BE2C (cell line): ENCODE measurements around the gene AP3B1.

Source experiments
- DNase-seq: peaks from one replicate; pipeline ENCODE4 v3.0.0-alpha.2; 2020
- H3K27me3 ChIP-seq: fragments of 250-450 bp; sonication (Bioruptor Pico); 2 replicates; pipeline ENCODE4 v1.5.1; 2020; ENCODE audit warnings: mild to moderate bottlenecking
- H3K36me3 ChIP-seq: fragments of 250-450 bp; sonication (Bioruptor Pico); 2 replicates; pipeline ENCODE4 v1.5.1; 2020; ENCODE audit warnings: mild to moderate bottlenecking
- H3K4me1 ChIP-seq: fragments of 250-450 bp; sonication (Bioruptor Pico); 2 replicates; pipeline ENCODE4 v1.5.1; 2020
- H3K4me3 ChIP-seq: 2 replicates; pipeline ENCODE4 v1.5.1; 2011; ENCODE audit warnings: low read depth, low read length
- H3K9me3 ChIP-seq: fragments of 250-450 bp; sonication (Bioruptor Pico); 2 replicates; pipeline ENCODE4 v1.5.1; 2020
- CTCF ChIP-seq: IDR thresholded peaks from 2 replicates; pipeline ENCODE4 v1.5.1; 2012; ENCODE audit warnings: mild to moderate bottlenecking, low read depth, low read length

Gene AP3B1

DNA sequence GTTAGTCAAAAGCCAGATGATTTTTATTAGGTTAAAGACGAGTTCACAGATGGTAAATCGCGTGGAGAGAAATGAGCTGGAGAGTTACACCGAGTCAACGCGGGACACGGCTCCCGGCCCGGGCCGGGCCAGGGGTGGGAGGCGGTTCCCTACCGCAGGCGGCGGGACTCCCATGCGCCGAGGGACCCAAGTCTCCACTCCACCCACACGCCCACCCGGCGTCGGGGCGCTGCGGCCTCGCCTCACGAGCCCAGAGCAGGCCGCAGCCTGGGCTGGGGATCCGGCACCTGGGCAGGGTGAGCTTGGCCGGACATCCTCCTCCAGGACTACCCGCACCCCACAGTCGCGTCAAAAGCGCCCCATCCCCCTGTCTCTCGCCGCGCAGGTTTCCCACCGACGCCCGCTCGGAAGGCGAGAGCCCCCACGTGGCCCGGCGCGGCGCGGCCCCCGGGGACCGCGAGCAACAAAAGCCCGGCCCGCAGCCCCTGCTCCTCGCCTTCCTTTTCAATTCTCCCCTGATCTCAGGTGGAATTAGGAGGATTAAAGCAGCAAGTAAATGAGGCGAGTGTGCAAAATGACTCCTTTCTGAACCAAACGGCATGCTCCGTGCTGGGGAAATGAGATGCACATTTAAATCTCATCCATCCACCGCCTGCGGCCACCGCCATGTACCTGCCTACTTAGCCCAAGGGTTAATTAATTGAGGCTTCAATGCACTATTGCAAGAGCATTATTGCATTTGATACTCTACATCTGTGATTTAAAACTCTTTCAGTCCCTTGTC, 321.8 kb downstream of the AP3B1 start:
- peak; percentile 35 for TF ChIP-seq CTCF
- peak overlapping the region; percentile 69 for H3K4me3 ChIP-seq
- DNase-seq = peak; percentile 71
- H3K4me1 ChIP-seq = peaks cover 3% of the 10 kb centered on the region
- H3K9me3 ChIP-seq = no peaks in the 10 kb centered on the region
- H3K36me3 ChIP-seq = no peaks in the 10 kb centered on the region
- H3K27me3 ChIP-seq = 0 out of 2 replicates have a peak, but pooled peaks cover 2% of the 10 kb centered on the region

DNA sequence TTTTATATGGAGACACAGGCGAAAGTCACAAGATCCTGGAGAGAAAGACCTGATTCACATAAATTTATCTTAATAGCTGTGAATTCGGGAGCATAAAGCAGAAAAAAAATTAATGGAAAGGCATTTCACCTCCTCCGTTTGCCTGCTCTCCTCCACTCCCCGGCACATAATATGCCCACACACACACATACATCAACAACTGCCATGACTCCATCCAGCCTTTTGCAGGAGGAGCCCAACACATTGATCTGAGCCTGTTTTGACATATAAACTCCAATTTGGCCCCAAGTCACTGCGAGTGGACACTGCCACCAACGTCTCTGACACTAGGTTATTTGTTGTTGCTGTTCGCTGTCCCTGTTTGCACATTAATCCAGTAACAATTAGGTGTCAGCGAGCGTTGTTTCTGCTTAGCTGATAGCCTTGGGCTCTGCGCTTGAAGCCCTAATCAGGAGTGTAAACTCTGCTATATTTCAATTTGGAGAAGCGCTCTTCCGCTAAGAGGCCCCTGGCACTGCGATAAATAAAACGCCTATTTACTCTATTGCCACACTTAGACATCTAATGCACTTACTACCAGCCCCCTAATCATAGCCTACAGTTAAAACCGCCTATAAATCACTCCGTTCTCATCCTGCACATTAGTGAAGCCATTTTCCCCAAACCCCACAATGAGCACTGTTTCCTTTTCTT, 322.6 kb downstream of the AP3B1 start:
- 0 out of 2 replicates have a peak, but pooled peaks cover 2% of the 10 kb centered on the region for H3K27me3 ChIP-seq
- H3K4me3 ChIP-seq = peak overlapping the region; percentile 69
- no peak for DNase-seq
- H3K9me3 ChIP-seq = no peaks in the 10 kb centered on the region
- H3K36me3 ChIP-seq = no peaks in the 10 kb centered on the region
- TF ChIP-seq CTCF = no peak
- H3K4me1 ChIP-seq = peaks cover 3% of the 10 kb centered on the region

- Histone ChIP-seq H3K4me1 (peaks cover 3% of the 10 kb centered on the region), H3K27me3 (0 out of 2 replicates have a peak, but pooled peaks cover 2% of the 10 kb centered on the region), H3K4me3 (no peak overlapping the region), H3K36me3 (no peaks in the 10 kb centered on the region), H3K9me3 (no peaks in the 10 kb centered on the region)
- TF ChIP-seq CTCF = no peak
- DNase-seq = no peak
These were observed 323.6 kb downstream of the AP3B1 start for GRCh38 chr5:77970891-77971290.

- no peak for DNase-seq
- Histone ChIP-seq H3K4me1 (no peaks in the 10 kb centered on the region), H3K4me3 (no peak overlapping the region), H3K36me3 (no peaks in the 10 kb centered on the region), H3K9me3 (no peaks in the 10 kb centered on the region), H3K27me3 (no peaks in the 10 kb centered on the region)
- TF ChIP-seq CTCF = no peak
These were observed 330.7 kb downstream of the AP3B1 start for GRCh38 chr5:77963795-77964194.

DNA sequence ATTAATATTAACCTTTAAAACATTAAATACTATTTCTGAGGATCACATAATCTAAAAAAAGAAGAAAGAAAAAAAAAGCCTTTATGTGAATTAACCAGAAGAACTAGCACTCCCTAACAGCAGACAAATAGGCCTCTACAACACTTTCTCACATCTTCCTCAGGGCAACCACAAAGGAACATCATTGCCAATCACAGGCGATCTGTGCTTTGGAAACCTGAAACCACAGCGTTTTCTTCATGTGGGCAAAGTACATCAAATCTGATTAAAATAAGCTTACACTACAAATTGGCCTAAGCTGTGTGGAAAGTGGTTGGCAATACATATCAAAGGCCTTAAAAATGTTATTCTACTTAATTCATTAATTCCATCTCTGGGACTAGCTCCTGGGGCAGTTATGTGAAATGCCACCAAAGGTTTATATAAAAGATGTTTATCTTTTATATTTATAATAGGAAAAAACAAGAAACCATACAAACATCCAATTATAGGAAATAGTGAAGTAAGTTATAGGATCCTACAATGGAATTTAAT, 333.6 kb downstream of the AP3B1 start:
- DNase-seq = no peak
- no peaks in the 10 kb centered on the region for H3K27me3 ChIP-seq
- no peak for TF ChIP-seq CTCF
- H3K9me3 ChIP-seq = no peaks in the 10 kb centered on the region
- no peaks in the 10 kb centered on the region for H3K4me1 ChIP-seq
- H3K36me3 ChIP-seq = no peaks in the 10 kb centered on the region
- no peak overlapping the region for H3K4me3 ChIP-seq

DNA sequence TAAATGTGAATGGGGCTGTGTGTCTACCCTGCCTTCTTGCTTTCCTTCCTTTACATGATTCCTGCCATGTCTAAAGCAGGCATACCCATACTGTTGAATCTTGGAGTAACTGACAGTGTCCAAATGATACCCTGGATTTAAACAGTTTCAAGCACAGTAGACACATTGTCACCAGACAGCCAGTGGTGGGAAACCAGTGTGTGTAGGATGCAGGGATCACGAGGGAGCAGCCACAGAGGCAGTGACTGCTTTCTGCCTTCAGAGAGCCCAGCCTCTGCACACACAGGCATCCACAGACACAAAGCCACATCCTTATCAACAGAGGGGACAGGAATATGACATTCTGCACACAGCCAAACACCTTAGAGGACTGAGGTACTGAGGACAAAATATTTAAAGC, 334.2 kb downstream of the AP3B1 start:
- no peaks in the 10 kb centered on the region for H3K9me3 ChIP-seq
- no peaks in the 10 kb centered on the region for H3K4me1 ChIP-seq
- no peaks in the 10 kb centered on the region for H3K27me3 ChIP-seq
- no peak for TF ChIP-seq CTCF
- no peaks in the 10 kb centered on the region for H3K36me3 ChIP-seq
- no peak for DNase-seq
- no peak overlapping the region for H3K4me3 ChIP-seq
